ENCODE measurements around the gene PRUNE2. TPM values are rescaled to one million over a fixed set of nuclear protein-coding genes. Genes with fewer than 3 reads are reported as not detected.

The PRUNE2 gene
- polyA plus RNA-seq, 3 donors: 0.72 to 1.8 (median 1.5) TPM

- Mint-ChIP-seq H3K27me3 (ENCODE audit: low read depth in 3 of 3) (peaks cover 5 to 14% (median 6%) of the 10 kb centered on the region in 3 donors), H3K4me1 (peaks cover 2% of the 10 kb centered on the region), H3K4me3 (no peak overlapping the region), H3K36me3 (no peaks in the 10 kb centered on the region), H3K9me3 (peaks cover 0 to 3% (median 2%) of the 10 kb centered on the region in 7 donors), H3K27ac (no peak overlapping the region)
- Histone ChIP-seq H3K4me2 (replicated peaks; ENCODE audit: extremely low read depth, low read length, poor library complexity, severe bottlenecking) (no peak overlapping the region), H3K79me2 (ENCODE audit: insufficient read depth, low read length) (no peaks in the 10 kb centered on the region), H3K36me3 (replicated peaks in 1 of 2; ENCODE audit: control insufficient read depth in 1 of 2, insufficient read depth in 2 of 2, low read length in 2 of 2) (no peaks in the 10 kb centered on the region), H4K20me1 (ENCODE audit: insufficient read depth, low read length) (no peaks in the 10 kb centered on the region), H2AFZ (ENCODE audit: insufficient read depth, low read depth, low read length, poor library complexity, severe bottlenecking) (no peak overlapping the region), H3K4me1 (ENCODE audit: control insufficient read depth in 1 of 2, insufficient read depth in 2 of 2, low read length in 2 of 2) (no peaks in the 10 kb centered on the region), H3K9ac (ENCODE audit: insufficient read depth, low read length, poor library complexity, severe bottlenecking) (no peak overlapping the region), H3K4me3 (replicated peaks in 1 of 3; ENCODE audit: low read depth in 2 of 3, low read length in 3 of 3) (no peak overlapping the region), H3K27me3 (ENCODE audit: control insufficient read depth in 2 of 2, insufficient read depth in 2 of 2, low read length in 2 of 2) (peaks cover 0 to 3% of the 10 kb centered on the region in 2 donors), H3K27ac (ENCODE audit: low read depth in 1 of 2, low read length in 2 of 2) (no peak overlapping the region), H3K9me3 (replicated peaks in 1 of 2; ENCODE audit: control insufficient read depth in 1 of 2, insufficient read depth in 1 of 2, low read length in 2 of 2) (no peaks in the 10 kb centered on the region)
- DNase-seq: no peak
- no peak for TF ChIP-seq CTCF (IDR thresholded peaks at IDR 0.05)
- WGBS (ENCODE audit: insufficient coverage): 30% methylated on average over 2 of the region's 6 CpGs
- intact Hi-C loops (cut with micrococcal nuclease): no loop called here
These were observed 6.8 kb upstream of the PRUNE2 start for GRCh38 chr9:76912636-76913275.

- Histone ChIP-seq H3K27ac (ENCODE audit: low read depth in 1 of 2, low read length in 2 of 2) (no peak overlapping the region), H2AFZ (ENCODE audit: insufficient read depth, low read depth, low read length, poor library complexity, severe bottlenecking) (no peak overlapping the region), H3K36me3 (replicated peaks in 1 of 2; ENCODE audit: control insufficient read depth in 1 of 2, insufficient read depth in 2 of 2, low read length in 2 of 2) (no peaks in the 10 kb centered on the region), H4K20me1 (ENCODE audit: insufficient read depth, low read length) (no peaks in the 10 kb centered on the region), H3K4me1 (ENCODE audit: control insufficient read depth in 1 of 2, insufficient read depth in 2 of 2, low read length in 2 of 2) (no peaks in the 10 kb centered on the region), H3K27me3 (ENCODE audit: control insufficient read depth in 2 of 2, insufficient read depth in 2 of 2, low read length in 2 of 2) (peaks cover 7 to 9% of the 10 kb centered on the region in 2 donors), H3K9ac (ENCODE audit: insufficient read depth, low read length, poor library complexity, severe bottlenecking) (no peak overlapping the region), H3K4me2 (replicated peaks; ENCODE audit: extremely low read depth, low read length, poor library complexity, severe bottlenecking) (no peak overlapping the region), H3K9me3 (replicated peaks in 1 of 2; ENCODE audit: control insufficient read depth in 1 of 2, insufficient read depth in 1 of 2, low read length in 2 of 2) (no peaks in the 10 kb centered on the region), H3K4me3 (replicated peaks in 1 of 3; ENCODE audit: low read depth in 2 of 3, low read length in 3 of 3) (no peak overlapping the region), H3K79me2 (ENCODE audit: insufficient read depth, low read length) (no peaks in the 10 kb centered on the region)
- WGBS (ENCODE audit: insufficient coverage): no CpG with 5 or more reads among the region's 1 CpG
- H3K27ac Mint-ChIP-seq: no peak overlapping the region
- no peak for DNase-seq
- no peak overlapping the region for H3K4me3 Mint-ChIP-seq
- peaks cover 2% of the 10 kb centered on the region for H3K4me1 Mint-ChIP-seq
- H3K27me3 Mint-ChIP-seq (ENCODE audit: low read depth in 3 of 3): peaks cover 11 to 20% (median 11%) of the 10 kb centered on the region in 3 donors
- peaks cover 0 to 3% (median 2%) of the 10 kb centered on the region in 7 donors for H3K9me3 Mint-ChIP-seq
- no peaks in the 10 kb centered on the region for H3K36me3 Mint-ChIP-seq
- no peak for TF ChIP-seq CTCF (IDR thresholded peaks at IDR 0.05)
- intact Hi-C loops (cut with micrococcal nuclease): no loop called here
These were observed 6.1 kb upstream of the PRUNE2 start for GRCh38 chr9:76911971-76912370.

All from CD14-positive monocyte (primary cell).